IMR-90 (cell line): Measurements from ENCODE around the gene TBC1D10A.

Experiments
- CTCF ChIP-seq: conservative IDR thresholded peaks from 2 replicates; pipeline ENCODE4 v1.5.1; 2012; ENCODE audit warnings: mild to moderate bottlenecking, low read depth, low read length, improper control_type of control experiment
- MAFK ChIP-seq: IDR thresholded peaks from 2 replicates; pipeline ENCODE4 v1.6.1; 2012; ENCODE audit warnings: low read depth, low read length, improper control_type of control experiment
- RAD21 ChIP-seq: IDR thresholded peaks from 2 replicates; pipeline ENCODE4 v1.6.1; 2012; ENCODE audit warnings: low read length, improper control_type of control experiment
- RCOR1 ChIP-seq: IDR thresholded peaks from 2 replicates; pipeline ENCODE4 v1.6.1; 2012; ENCODE audit warnings: mild to moderate bottlenecking, low read length, improper control_type of control experiment; ENCODE audit not compliant: insufficient replicate concordance

GRCh38 chr22:30348809-30349208 is 22.1 kb upstream of the TBC1D10A start:
- TF ChIP-seq RCOR1 (no peak), RAD21 (no peak), MAFK (no peak), CTCF (no peak)
